Spleen (tissue), 7 donors: ENCODE measurements around the gene TFB1M.

Experiments used
- CTCF ChIP-seq, 11 experiments: fragments of 200-600 bp in 7 of 11; fragments of 450-650 bp in 4 of 11; sonication (generic) in 4 of 11; IDR thresholded peaks in 8 of 11; conservative IDR thresholded peaks in 3 of 11; 1 replicate in 7 of 11; 2 replicates in 4 of 11; pipeline versions ENCODE4 v1.4.0 to v1.8.0; 2016 to 2021; ENCODE audit warnings: antibody characterized with exemption in 11 of 11, inconsistent platforms in 4 of 11, mild to moderate bottlenecking in 1 of 11
- POLR2AphosphoS5 ChIP-seq, 3 donors: sonication (generic); formaldehyde crosslinking; IDR thresholded peaks; one replicate each; pipeline ENCODE4 v1.5.1; 2017; ENCODE audit warnings: antibody characterized with exemption in 3 of 3
- donor health status: DM: no; HTN: no; CAD: no; lungs with moderate emphysema.
- donor health status: DM: no; HTN: no; CAD: no.
- donor health status: DM: no; HTN: no; CAD: no.

- no peak for TF ChIP-seq CTCF (IDR thresholded peaks at IDR 0.05 in 8 of 11, conservative IDR thresholded peaks at IDR 0.05 in 3 of 11)
- no peak for TF ChIP-seq POLR2AphosphoS5 (IDR thresholded peaks at IDR 0.05)
Measured at GRCh38 chr6:155328539-155329459, 14.5 kb upstream of the TFB1M start.
